Body of pancreas (tissue), 4 donors: ENCODE results near the gene RC3H2.

Experiments
- CTCF ChIP-seq, 7 experiments: fragments of 450-650 bp in 4 of 7; fragments of 200-600 bp in 3 of 7; sonication (generic) in 3 of 7; IDR thresholded peaks; one replicate each; pipeline ENCODE4 v1.5.1; 2016 to 2019; ENCODE audit warnings: antibody characterized with exemption in 7 of 7
- POLR2A ChIP-seq, 3 donors: fragments of 450-650 bp; IDR thresholded peaks; one replicate each; pipeline ENCODE4 v1.6.1; 2016; ENCODE audit warnings: antibody characterized with exemption in 3 of 3, mild to moderate bottlenecking in 2 of 3

DNA sequence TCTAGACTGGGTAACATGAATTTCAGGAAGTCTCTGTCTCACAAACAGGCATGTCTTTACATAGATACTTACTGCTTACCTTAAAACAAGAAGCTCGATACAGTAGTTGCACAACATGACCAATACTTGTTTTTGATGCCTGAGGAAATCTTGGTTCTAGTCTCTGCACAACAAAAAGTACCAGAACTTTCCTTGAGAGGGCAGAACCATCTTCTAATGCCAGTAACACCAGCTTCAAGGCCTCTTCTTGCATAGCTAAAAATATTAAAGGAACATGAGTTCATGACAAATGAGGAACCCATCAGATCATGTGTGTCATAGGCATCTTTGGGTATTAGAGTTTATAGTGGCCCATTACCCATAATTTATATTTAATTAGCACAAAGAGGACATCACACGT, 22.0 kb downstream of the RC3H2 start:
- TF ChIP-seq POLR2A (IDR thresholded peaks at IDR 0.05) = no peak
- no peak for TF ChIP-seq CTCF (IDR thresholded peaks at IDR 0.05)
